SU-DHL-6 (cell line): ENCODE results near the gene TCL1A.

Experiments
- EZH2phosphoT487 ChIP-seq: fragments of 200-600 bp; sonication (generic), shearing (Covaris generic); conservative IDR thresholded peaks from 2 replicates; pipeline ENCODE4 v1.6.1; 2018; ENCODE audit warnings: mild to moderate bottlenecking, antibody characterized with exemption, low read length, moderate library complexity, mixed read lengths
- TF ChIP-seq, protein P1 (sequence below): fragments of 200-600 bp; sonication (generic); IDR thresholded peaks from one replicate; pipeline ENCODE4 v1.5.1; 2017; ENCODE audit warnings: antibody characterized with exemption, mild to moderate bottlenecking, low read length, moderate library complexity; ENCODE audit not compliant: insufficient read depth, poor library complexity, severe bottlenecking

DNA sequence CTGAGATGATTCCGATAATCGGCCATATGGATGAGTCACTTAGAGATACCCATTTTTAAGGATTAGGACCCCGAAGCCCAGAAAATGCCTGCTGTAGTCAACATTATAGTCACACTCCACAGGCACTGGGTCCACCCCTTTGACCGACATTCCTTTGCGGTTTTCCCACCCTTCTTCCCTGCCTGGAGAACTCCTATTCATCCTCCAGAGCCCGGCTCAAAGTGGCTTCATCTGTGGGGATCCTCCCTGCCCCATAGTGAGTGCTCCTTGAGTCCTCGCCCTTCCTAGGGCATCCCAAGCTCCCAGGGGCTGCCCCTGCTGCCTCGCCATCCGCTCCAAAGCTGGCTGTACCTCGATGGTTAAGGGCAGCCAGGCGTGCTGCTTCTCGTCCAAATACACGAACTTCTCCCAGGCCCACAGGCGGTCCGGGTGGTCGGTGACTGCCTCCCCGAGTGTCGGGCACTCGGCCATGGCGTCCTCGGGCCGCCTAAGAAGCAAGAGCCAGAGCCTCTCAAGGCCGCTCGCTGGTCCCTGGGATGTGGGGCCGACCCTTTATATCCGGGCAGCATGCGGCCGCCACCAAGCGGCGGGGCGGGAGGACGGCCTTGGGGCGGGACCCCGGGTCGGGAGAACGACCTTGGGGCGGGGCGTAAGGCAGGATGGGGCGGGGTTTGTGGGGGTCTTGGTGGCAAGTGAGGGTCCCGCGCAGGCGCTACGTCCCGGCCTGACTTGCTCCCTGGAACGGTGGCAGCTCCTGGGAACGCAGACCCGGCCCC is at the start of gene TCL1A:
- TF ChIP-seq, protein P1, sequence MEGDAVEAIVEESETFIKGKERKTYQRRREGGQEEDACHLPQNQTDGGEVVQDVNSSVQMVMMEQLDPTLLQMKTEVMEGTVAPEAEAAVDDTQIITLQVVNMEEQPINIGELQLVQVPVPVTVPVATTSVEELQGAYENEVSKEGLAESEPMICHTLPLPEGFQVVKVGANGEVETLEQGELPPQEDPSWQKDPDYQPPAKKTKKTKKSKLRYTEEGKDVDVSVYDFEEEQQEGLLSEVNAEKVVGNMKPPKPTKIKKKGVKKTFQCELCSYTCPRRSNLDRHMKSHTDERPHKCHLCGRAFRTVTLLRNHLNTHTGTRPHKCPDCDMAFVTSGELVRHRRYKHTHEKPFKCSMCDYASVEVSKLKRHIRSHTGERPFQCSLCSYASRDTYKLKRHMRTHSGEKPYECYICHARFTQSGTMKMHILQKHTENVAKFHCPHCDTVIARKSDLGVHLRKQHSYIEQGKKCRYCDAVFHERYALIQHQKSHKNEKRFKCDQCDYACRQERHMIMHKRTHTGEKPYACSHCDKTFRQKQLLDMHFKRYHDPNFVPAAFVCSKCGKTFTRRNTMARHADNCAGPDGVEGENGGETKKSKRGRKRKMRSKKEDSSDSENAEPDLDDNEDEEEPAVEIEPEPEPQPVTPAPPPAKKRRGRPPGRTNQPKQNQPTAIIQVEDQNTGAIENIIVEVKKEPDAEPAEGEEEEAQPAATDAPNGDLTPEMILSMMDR = peak; percentile 36
- no peak for TF ChIP-seq EZH2phosphoT487
